Transverse colon (tissue), 3 donors: ENCODE data around the gene ARHGEF7.

Experiments
- CTCF ChIP-seq, 5 experiments: fragments of 200-600 bp in 3 of 5; fragments of 450-650 bp in 2 of 5; sonication (generic) in 3 of 5; IDR thresholded peaks; 1 replicate in 2 of 5; 2 replicates in 3 of 5; pipeline ENCODE4 v1.5.1; 2016 to 2017; ENCODE audit warnings: antibody characterized with exemption in 5 of 5, inconsistent platforms in 3 of 5, mild to moderate bottlenecking in 2 of 5, moderate library complexity in 1 of 5
- POLR2A ChIP-seq: fragments of 450-650 bp; IDR thresholded peaks from one replicate; pipeline ENCODE4 v1.6.1; 2016; ENCODE audit warnings: antibody characterized with exemption, mild to moderate bottlenecking, moderate library complexity

GRCh38 chr13:111145071-111145470 lies 30.0 kb downstream of the ARHGEF7 start:
- TF ChIP-seq CTCF (IDR thresholded peaks at IDR 0.05) (no peak), POLR2A (no peak)
